Esophagus mucosa (tissue), 1 donor: ENCODE data around the gene SPSB4. TPM values are rescaled to one million over a fixed set of nuclear protein-coding genes. Genes with fewer than 3 reads are reported as not detected.
"Not testable (repeated sequence)": the region's sequence is repeated elsewhere in the genome, so short reads cannot be mapped to it uniquely, and the experiment has no call there.

Experiments used
- ATAC-seq: fragments of 200-7000 bp; cut with Tn5 transposase; one replicate; pipeline ENCODE4 v1.9.1; 2020
- total RNA-seq: library from RNA; stranded (reverse); gene quantifications from one replicate; pipeline ENCODE4 v1.2.4, GENCODE V29; 2023
- donor health status: DM: yes; HTN: yes; CAD: no.

Gene SPSB4
- not detected for total RNA-seq

DNA sequence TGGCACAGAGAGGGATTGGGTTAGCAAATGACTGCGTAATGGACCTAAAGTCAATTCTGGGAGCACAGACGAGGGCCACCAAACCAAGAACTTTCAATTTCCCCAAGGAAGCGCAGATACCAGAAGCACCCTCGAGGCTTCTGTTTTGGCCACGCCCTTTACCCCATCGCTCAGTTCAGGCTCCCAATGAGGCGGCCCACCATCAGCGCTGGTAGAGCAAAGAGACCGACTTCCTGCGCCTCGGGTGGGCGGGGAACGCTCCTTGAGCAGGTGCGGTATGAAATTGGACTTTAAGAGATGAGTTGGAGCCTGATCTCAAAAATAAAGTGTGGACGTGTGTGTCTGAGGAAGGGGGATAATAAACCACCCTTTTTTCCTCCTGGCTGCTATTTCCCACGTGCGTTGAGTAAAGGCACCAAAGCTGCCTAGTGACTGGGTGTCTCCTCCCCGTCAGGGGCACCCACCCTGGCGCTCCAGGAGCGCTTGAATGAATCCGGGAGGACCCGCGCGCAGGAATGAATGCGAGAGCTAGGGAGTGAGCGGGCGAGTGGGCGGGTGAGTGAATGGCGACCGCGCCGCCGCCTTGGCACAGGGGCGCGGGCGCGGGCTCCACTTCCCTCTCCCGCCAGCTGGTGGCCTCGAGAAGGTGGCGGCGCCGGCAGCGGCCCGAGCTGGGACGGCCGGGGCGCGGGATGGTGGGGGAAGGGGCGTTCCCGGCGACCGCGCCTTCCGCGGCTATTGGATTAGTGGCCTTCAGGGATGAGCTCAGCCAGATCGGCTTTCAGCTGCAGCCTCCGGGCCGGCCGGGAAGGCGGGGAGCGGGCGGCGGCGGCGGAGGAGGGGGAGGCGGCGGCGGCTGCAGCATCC lies at the start of gene SPSB4:
SPSB4 (plus strand) TSS at position 772 of the 867 bp plus-strand sequence. CDS start 14,758 bp downstream, outside the sequence.
- peak; percentile 34 for ATAC-seq

GRCh38 chr3:141006344-141006743 lies 44.8 kb upstream of the SPSB4 start:
- no peak for ATAC-seq

DNA sequence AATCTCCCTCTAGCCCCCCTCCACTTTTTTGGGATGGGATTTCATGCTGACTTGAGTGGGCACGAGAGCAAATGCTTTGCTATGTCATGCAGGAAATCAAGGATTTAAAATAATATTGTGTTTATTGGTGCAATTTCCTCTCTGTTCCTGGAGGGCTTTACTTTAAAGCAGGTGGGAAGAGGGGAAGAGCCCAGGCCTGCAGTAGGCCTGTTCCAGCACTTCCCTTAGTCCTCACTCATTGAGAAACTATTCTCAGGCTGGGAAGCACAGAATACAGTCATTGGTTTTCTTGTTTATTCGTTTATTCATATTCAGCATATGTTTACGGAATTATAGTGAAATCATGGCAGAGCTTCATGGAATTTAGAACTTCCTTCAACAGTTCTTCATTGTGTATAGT lies 41.7 kb upstream of the SPSB4 start:
- no peak for ATAC-seq

- ATAC-seq = peak; percentile 50
Observed at GRCh38 chr3:141011232-141011996, 39.7 kb upstream of the SPSB4 start.

GRCh38 chr3:141011997-141012262 lies 39.2 kb upstream of the SPSB4 start:
- no peak for ATAC-seq

- no peak for ATAC-seq
Observed at GRCh38 chr3:141012571-141012970, 38.6 kb upstream of the SPSB4 start.

GRCh38 chr3:141015481-141015880 lies 35.7 kb upstream of the SPSB4 start:
- ATAC-seq = no peak

DNA sequence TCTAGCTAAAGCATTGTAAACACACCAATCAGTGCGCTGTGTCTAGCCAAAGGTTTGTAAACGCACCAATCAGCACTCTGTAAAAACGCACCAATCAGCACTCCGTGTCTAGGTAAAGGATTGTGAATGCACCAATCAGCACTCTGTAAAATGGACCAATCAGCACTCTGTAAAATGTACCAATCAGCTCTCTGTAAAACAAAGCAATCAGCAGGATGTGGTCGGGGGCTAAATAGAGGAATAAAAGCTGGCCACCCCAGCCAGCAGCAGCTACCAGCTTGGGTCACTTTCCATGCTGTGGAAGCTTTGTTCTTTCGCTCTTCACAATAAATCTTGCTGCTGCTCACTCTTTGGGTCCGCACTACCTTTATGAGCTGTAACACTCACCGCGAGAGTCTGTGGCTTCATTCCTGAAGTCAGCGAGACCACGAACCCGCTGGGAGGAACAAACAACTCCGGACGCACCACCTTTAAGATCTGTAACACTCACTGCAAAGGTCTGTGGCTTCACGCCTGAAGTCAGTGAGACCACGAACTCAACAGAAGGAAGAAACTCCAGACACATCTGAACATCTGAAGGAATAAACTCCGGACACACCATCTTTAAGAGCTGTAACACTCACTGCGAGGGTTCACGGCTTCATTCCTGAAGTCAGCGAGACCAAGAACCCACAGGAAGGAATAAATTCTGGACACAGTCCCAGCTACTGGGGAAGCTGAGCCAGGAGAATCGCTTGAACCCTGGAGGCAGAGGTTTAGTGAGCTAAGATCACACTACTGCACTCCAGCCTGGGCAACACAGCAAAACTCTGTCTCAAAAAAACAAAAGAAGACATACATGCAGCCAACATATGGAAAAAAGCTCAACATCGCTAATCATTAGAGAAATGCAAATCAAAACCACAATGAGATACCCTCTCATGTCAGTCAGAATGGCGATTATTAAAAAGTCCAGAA lies 33.5 kb upstream of the SPSB4 start:
- ATAC-seq = not testable (repeated sequence)

DNA sequence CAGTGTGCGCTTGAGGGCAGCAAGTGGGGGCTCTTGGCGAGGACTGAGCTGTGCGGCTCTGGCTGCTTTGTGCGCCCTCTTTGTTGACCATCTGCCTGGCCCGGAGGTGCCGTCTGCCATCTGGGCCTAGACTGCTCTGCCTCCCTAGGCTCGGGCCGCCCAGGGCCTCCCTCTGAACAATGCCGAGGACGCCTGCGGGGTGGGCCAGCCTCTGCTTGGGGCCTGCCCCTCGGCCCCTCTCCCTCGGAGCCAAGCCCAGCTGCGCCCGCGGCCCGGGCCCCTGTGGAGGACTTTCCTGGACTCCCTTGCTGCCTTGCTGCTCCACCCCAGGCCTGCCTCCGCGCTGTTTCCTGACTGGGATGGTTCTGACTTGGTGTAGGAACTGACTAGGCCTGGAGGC lies 31.9 kb upstream of the SPSB4 start:
- no peak for ATAC-seq

- ATAC-seq = no peak
Observed at GRCh38 chr3:141020143-141020830, 30.9 kb upstream of the SPSB4 start.

GRCh38 chr3:141021261-141021660 lies 29.9 kb upstream of the SPSB4 start:
- ATAC-seq = no peak

DNA sequence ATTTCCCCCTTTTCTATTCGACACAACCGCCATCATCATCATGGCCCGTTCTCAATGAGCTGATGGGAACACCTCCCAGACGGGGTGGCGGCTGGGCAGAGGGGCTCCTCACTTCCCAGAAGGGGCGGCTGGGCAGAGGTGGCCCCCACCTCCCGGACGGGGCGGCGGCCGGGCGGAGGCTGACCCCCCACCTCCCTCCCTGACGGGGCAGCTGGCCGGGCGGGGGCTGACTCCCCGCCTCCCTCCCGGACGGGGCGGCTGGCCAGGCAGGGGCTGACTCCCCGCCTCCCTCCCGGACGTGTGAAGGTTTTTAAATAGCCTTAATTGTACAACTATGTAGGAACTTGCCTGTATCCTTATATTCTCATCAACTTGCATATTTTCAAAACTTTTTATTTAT lies 20.9 kb upstream of the SPSB4 start:
- ATAC-seq = no peak

DNA sequence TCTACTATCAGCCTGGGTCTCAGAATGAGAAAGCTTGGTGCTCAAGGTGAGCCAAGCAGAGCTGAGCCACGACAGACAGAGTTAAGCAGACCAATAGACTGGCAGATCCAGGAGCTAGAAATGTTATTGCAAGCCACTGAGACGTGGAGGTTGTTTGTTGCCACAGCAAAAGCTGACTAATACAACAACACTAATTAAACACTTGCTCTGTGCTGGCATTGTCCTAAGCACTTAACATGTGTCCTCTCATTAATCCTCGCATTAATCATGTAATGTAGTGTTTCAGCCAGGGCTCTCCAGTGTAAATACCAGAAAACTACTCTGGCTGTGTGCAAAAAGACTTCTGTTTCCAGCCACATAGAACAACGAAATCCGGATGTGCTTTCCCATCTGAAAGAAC lies 11.6 kb upstream of the SPSB4 start:
- ATAC-seq = peak; percentile 84

GRCh38 chr3:141044695-141045641 lies 6.2 kb upstream of the SPSB4 start:
- no peak for ATAC-seq

DNA sequence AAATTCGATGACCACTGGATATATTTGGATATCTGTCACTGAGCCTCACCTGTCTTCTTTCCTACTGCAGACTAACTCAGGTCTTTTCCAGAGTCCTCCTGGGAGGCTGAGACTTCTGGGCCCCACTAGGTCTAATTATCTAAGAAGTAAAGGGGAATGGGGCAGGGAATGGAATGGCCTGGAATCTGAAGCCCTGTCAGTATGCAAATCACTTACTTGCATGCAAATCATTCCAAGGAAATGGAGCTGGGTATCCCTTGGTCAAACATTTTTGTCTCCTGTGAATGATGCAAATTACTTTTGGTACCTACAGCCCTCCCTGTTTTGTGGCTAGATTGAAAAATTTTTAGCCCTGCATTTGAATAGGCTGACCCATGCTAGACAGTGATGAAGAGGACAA lies 5.3 kb upstream of the SPSB4 start:
- ATAC-seq = no peak

GRCh38 chr3:141047168-141047567 lies 4.0 kb upstream of the SPSB4 start:
- peak; percentile 95 for ATAC-seq

- no peak for ATAC-seq
Observed at GRCh38 chr3:141049681-141050080, 1.5 kb upstream of the SPSB4 start.

DNA sequence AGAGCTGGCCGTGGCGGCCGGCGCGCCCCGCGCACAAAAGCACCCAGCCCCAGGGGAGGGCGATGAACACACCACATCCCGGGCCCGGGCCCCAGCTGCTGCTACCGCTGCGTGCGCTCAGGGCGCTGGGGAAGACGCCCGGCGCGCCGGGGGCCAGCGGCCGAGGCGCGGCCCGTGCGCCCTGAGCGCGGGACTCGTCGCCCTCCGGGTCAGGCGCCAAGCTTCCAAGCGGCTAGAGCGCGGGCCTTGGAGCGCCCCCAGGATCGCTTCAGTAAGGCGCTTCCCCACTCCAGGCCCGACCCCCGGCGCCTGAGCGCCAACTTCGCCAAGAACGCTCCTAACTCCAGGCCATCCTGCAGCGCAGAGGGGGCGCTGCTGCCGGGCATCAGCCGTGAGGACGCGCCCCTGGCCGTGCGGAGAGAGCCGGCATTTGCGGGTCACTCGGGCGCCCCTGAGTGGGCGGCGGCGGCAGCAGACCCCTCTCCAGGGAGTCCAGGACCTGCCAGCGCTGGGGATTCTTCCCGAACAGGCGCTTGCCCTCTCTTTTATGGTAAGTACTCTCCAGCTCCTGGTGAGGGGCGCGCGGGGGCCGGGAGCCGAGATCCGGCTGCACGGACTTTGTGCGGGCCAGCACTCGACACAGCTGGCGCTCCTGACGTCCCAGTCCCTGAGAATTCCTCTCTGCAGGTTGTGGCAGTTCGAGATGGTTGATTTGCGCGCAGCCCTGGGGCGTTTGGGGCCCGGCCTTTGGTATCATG lies 475 bp downstream of the SPSB4 start:
- no peak for ATAC-seq

DNA sequence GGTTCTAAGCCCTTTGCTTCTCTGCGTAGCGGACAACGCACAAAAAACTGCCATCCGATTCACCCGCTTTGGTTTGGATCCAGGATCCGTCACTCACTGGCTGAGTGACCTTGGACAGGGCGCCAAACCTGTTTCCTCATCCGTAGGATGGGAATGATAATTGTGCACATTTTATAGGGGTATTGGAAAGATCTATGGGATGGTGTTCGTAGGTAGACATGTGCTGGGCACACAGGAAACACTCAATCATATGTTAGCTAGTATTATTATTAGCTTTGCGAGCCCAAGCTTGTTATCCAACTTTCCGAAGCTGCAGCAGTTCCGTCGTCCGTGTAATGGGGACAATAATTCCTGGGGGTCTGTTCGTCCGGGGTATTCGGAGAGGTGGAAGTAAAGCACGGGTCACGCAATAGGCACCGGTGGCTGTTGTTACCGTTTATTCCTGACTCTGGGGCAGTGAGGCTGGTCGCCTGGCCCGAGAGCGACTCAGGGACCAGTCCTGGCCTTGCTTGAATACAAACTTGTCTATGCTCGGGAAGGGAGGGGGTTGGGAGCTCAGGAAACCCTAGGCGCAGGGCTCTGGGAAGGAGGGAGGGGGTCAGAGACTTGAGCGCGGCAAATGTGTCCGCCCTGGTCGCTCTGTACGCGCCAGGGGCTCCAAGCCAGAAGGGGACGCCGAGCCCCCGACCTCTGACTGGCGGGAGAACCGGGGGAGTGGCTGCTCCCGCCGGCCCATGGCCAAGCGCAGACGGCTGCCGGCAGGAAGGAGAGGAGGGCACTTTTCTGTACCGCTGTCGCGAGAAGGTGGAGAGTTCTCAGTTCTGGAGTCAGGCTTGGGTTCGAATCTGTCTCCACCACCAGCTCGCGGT lies 1.3 kb downstream of the SPSB4 start:
- ATAC-seq = no peak
